Thyroid gland (tissue), 4 donors: ENCODE data around the gene LDLR. TPM values are rescaled to one million over a fixed set of nuclear protein-coding genes. Genes with fewer than 3 reads are reported as not detected.
A peak's percentile ranks its signal among the peaks of the same experiment; 100 is the strongest.
"Not testable (repeated sequence)": the region's sequence is repeated elsewhere in the genome, so short reads cannot be mapped to it uniquely, and the experiment has no call there.

Source experiments
- DNase-seq, 2 donors: peaks; one replicate each; pipeline ENCODE4 v3.0.0-alpha.2; 2019
- H3K27ac ChIP-seq, 3 donors: fragments of 200-600 bp; sonication (generic); 1 replicate in 2 of 3; 2 replicates in 1 of 3; pipeline ENCODE4 v1.5.1; 2016 to 2019; ENCODE audit warnings: mild to moderate bottlenecking in 1 of 3, moderate library complexity in 1 of 3
- H3K27me3 ChIP-seq: fragments of 200-600 bp; sonication (generic); one replicate; pipeline ENCODE4 v1.5.1; 2019
- H3K36me3 ChIP-seq, 2 donors: fragments of 200-600 bp; sonication (generic); one replicate each; pipeline ENCODE4 v1.5.1; 2016 to 2019
- H3K4me1 ChIP-seq, 2 donors: fragments of 200-600 bp; sonication (generic); one replicate each; pipeline ENCODE4 v1.5.1; 2017 to 2019
- H3K4me3 ChIP-seq, 3 donors: fragments of 200-600 bp; sonication (generic); replicated peaks in 1 of 3; 1 replicate in 2 of 3; 2 replicates in 1 of 3; pipeline ENCODE4 v1.5.1; 2016; ENCODE audit warnings: mild to moderate bottlenecking in 1 of 3
- H3K9me3 ChIP-seq: fragments of 200-600 bp; sonication (generic); one replicate; pipeline ENCODE4 v1.5.1; 2017
- CTCF ChIP-seq, 6 experiments: fragments of 200-600 bp in 3 of 6; fragments of 450-650 bp in 3 of 6; sonication (generic) in 3 of 6; IDR thresholded peaks; one replicate each; pipeline ENCODE4 v1.5.1; 2016 to 2019; ENCODE audit warnings: antibody characterized with exemption in 6 of 6, mild to moderate bottlenecking in 2 of 6, inconsistent platforms in 1 of 6, moderate library complexity in 1 of 6
- POLR2A ChIP-seq, 2 donors: fragments of 450-650 bp; IDR thresholded peaks; one replicate each; pipeline ENCODE4 v1.6.1; 2017; ENCODE audit warnings: antibody characterized with exemption in 2 of 2, mild to moderate bottlenecking in 2 of 2, moderate library complexity in 1 of 2
- WGBS, 2 donors: methylation state at CpG; one replicate each; pipeline ENCODE4 v1.1.5; 2017; 5-methylcytosine and 5-hydroxymethylcytosine counted together
- intact Hi-C: fragments of 100-400 bp; cut with DNase I; formaldehyde crosslinking; loops from one replicate; pipeline ENCODE4 v1.15.1; 2023
- total RNA-seq, 4 donors: library from RNA; depleted of rRNA; stranded (reverse); fragments of >200 nt; gene quantifications; one replicate each; pipeline ENCODE4 v1.2.3, GENCODE V29; 2016

LDLR gene
- total RNA-seq, 4 donors from 2014 or later = 8.7 to 39.1 (median 20.3) TPM

GRCh38 chr19:11091703-11092153 lies 2.5 kb downstream of the LDLR start:
- intact Hi-C loops = no loop called here
- no peaks in the 10 kb centered on the region for H3K36me3 ChIP-seq
- TF ChIP-seq POLR2A (IDR thresholded peaks at IDR 0.05) (no peak), CTCF (IDR thresholded peaks at IDR 0.05) (no peak)
- DNase-seq = no peak
- peak overlapping the region; percentile 82 to 99 (median 97) for H3K27ac ChIP-seq
- 58 to 64% methylated on average over 8 of the region's 8 CpGs for WGBS, 2 donors
- no peak overlapping the region for H3K4me3 ChIP-seq
- H3K4me1 ChIP-seq = peaks cover 58 to 66% of the 10 kb centered on the region in 2 donors
- H3K9me3 ChIP-seq = no peaks in the 10 kb centered on the region
- H3K27me3 ChIP-seq = no peaks in the 10 kb centered on the region

- Histone ChIP-seq H3K27ac (peak overlapping the region; percentile 82 to 99 (median 97)), H3K9me3 (no peaks in the 10 kb centered on the region), H3K4me1 (peaks cover 62 to 71% of the 10 kb centered on the region in 2 donors), H3K27me3 (no peaks in the 10 kb centered on the region), H3K36me3 (no peaks in the 10 kb centered on the region), H3K4me3 (no peak overlapping the region)
- intact Hi-C loops = no loop called here
- TF ChIP-seq CTCF (IDR thresholded peaks at IDR 0.05) = no peak
- TF ChIP-seq POLR2A (IDR thresholded peaks at IDR 0.05) = no peak
- no peak for DNase-seq
- WGBS, 2 donors = 72 to 83% methylated on average over 6 of the region's 6 CpGs
These were observed 2.9 kb downstream of the LDLR start for GRCh38 chr19:11092181-11092538.

DNA sequence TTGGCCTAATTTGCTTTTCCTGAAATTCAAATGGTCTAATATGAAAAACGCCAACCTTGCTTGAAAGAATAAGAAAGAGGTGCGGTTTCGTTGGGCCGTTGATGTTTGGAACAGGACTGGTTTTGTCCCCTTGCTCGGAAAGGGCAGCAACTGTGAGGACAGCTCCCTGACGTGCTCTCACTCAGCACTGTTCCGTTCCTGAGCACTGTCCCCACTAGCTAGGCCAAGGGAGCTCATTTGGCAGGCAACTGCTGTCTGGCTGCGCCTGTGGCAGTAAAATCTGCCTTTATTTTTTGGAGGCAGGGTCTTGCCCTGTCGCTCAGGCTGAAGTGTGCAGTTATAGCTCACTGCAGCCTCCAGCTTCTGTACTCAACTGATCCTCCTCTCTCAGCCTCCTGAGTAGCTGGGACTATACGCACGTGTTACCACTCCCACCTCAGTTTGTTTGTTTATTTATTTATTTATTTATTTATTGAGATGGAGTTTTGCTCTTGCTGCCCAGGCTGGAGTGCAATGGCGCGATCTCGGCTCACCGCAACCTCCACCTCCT lies 4.5 kb downstream of the LDLR start:
- 96 to 99% methylated on average over 13 to 15 of the region's 15 CpGs for WGBS, 2 donors
- H3K4me3 ChIP-seq = no peak overlapping the region
- H3K36me3 ChIP-seq = no peaks in the 10 kb centered on the region
- no peak for TF ChIP-seq CTCF (IDR thresholded peaks at IDR 0.05)
- TF ChIP-seq POLR2A (IDR thresholded peaks at IDR 0.05) = no peak
- no peaks in the 10 kb centered on the region for H3K27me3 ChIP-seq
- intact Hi-C loops = no loop called here
- H3K4me1 ChIP-seq = peaks cover 58 to 70% of the 10 kb centered on the region in 2 donors
- peak overlapping the region in 2 of 3 donors; percentile 97 to 99 for H3K27ac ChIP-seq
- DNase-seq = no peak
- no peaks in the 10 kb centered on the region for H3K9me3 ChIP-seq

DNA sequence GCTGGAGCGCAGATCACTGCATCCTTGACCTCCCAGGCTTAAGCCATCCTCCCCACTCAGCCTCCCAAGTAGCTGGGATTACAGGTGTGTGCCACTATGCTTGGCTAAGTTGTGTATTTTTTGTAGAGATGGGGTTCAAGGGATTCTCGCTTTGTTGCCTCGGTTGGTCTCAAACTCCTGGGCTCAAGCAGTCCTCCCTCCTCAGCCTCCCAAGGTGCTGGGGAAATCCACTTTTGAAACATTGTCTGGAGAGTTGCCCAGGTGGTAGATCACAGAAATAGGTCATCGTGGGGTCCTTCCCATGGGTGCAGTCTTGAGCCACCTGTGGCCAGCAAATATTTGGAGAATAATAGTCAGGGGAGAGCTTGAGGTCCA lies 5.2 kb downstream of the LDLR start:
- DNase-seq = no peak
- H3K27ac ChIP-seq = peak overlapping the region; percentile 93 to 97 (median 94)
- peaks cover 55 to 63% of the 10 kb centered on the region in 2 donors for H3K4me1 ChIP-seq
- no peak overlapping the region for H3K4me3 ChIP-seq
- no peaks in the 10 kb centered on the region for H3K36me3 ChIP-seq
- 89 to 97% methylated on average over 4 of the region's 4 CpGs for WGBS, 2 donors
- intact Hi-C loops = no loop called here
- no peaks in the 10 kb centered on the region for H3K27me3 ChIP-seq
- H3K9me3 ChIP-seq = no peaks in the 10 kb centered on the region
- no peak for TF ChIP-seq CTCF (IDR thresholded peaks at IDR 0.05)
- TF ChIP-seq POLR2A (IDR thresholded peaks at IDR 0.05) = no peak

GRCh38 chr19:11096210-11096841 lies 7.1 kb downstream of the LDLR start:
- H3K36me3 ChIP-seq = no peaks in the 10 kb centered on the region
- WGBS, 2 donors = 35 to 61% methylated on average over 10 of the region's 10 CpGs
- DNase-seq = peak; percentile 55 to 85
- H3K4me1 ChIP-seq = peaks cover 41 to 50% of the 10 kb centered on the region in 2 donors
- intact Hi-C loops = no loop called here
- H3K4me3 ChIP-seq = no peak overlapping the region
- TF ChIP-seq CTCF (IDR thresholded peaks at IDR 0.05) (peak in 1 of 6 experiments; percentile 2), POLR2A (IDR thresholded peaks at IDR 0.05) (no peak)
- H3K27ac ChIP-seq = peak overlapping the region; percentile 93 to 97 (median 94)
- H3K27me3 ChIP-seq = no peaks in the 10 kb centered on the region
- H3K9me3 ChIP-seq = no peaks in the 10 kb centered on the region

DNA sequence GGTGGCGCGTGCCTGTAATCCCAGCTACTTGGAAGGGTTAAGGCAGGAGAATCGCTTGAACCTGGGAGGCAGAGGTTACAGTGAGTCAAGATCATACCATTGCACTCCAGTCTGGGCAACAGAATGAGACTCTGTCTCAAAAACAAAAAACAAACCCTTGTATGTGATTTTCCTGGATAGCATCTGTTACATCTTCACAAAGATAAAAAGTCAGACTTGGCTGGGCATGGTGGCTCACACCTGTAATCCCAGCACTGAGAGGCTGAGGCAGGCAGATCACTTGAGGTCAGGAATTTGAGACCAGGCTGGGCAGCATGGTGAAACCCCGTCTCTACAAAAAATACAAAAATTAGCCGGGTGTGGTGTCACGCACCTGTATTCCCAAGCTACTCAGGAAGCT lies 8.1 kb downstream of the LDLR start:
- DNase-seq, H3K4me3 ChIP-seq, intact Hi-C loops, H3K9me3 ChIP-seq, H3K27me3 ChIP-seq, H3K36me3 ChIP-seq: not testable (repeated sequence)
- Histone ChIP-seq H3K4me1 (peaks cover 31 to 40% of the 10 kb centered on the region in 2 donors), H3K27ac (peak overlapping the region; percentile 93 to 97 (median 94))
- WGBS, 2 donors = 80 to 85% methylated on average over 6 of the region's 6 CpGs
